Thymus (tissue), 14 donors: ENCODE results near the gene CTLA4. TPM values are rescaled to one million over a fixed set of nuclear protein-coding genes. Genes with fewer than 3 reads are reported as not detected.

Experiments
- DNase-seq, 9 donors: peaks; one replicate each; pipeline ENCODE4 v3.0.0-alpha.2; 2013; ENCODE audit warnings: low spot score in 9 of 9, low read depth in 6 of 9, missing footprints in 1 of 9
- H3K27ac ChIP-seq, 2 donors: one replicate each; pipeline ENCODE4 v1.5.1; 2013; ENCODE audit warnings: control low read depth in 1 of 2, low read depth in 1 of 2, low read length in 1 of 2, mild to moderate bottlenecking in 1 of 2, moderate library complexity in 1 of 2
- H3K27me3 ChIP-seq, 2 donors: one replicate each; pipeline ENCODE4 v1.5.1; 2013; ENCODE audit warnings: low read length in 1 of 2; ENCODE audit not compliant: control insufficient read depth in 2 of 2, insufficient read depth in 1 of 2
- H3K36me3 ChIP-seq, 2 donors: one replicate each; pipeline ENCODE4 v1.5.1; 2013; ENCODE audit warnings: low read length in 1 of 2, mild to moderate bottlenecking in 1 of 2, moderate library complexity in 1 of 2; ENCODE audit not compliant: control insufficient read depth in 2 of 2, insufficient read depth in 2 of 2
- H3K4me1 ChIP-seq, 2 donors: one replicate each; pipeline ENCODE4 v1.5.1; 2013; ENCODE audit warnings: low read length in 2 of 2; ENCODE audit not compliant: control insufficient read depth in 2 of 2, insufficient read depth in 2 of 2
- H3K4me3 ChIP-seq, 2 donors: one replicate each; pipeline ENCODE4 v1.5.1; 2013; ENCODE audit warnings: low read length in 2 of 2, control low read depth in 1 of 2, mild to moderate bottlenecking in 1 of 2
- H3K9me3 ChIP-seq, 2 donors: one replicate each; pipeline ENCODE4 v1.5.1; 2013; ENCODE audit warnings: low read length in 1 of 2, mild to moderate bottlenecking in 1 of 2; ENCODE audit not compliant: control insufficient read depth in 2 of 2, insufficient read depth in 1 of 2
- WGBS: extraction: QIAGEN DNeasy Blood & Tissue Kit; methylation state at CpG from one replicate; pipeline ENCODE4 v1.1.7; 2013; 5-methylcytosine and 5-hydroxymethylcytosine counted together
- long read RNA-seq, 10 donors: transcript quantifications; one replicate each; lab custom pipeline, GENCODE V29; 2026
- polyA plus RNA-seq: library from polyadenylated mRNA; stranded (reverse); fragments of 200-250 nt; gene quantifications from one replicate; pipeline ENCODE4 v1.2.3, GENCODE V29; 2013
- total RNA-seq: library from RNA; stranded (reverse); fragments of 120-200 nt; gene quantifications from one replicate; pipeline ENCODE4 v1.2.4, GENCODE V29; 2013
- donor health status: healthy.

Gene CTLA4
- total RNA-seq (10.6 TPM), polyA plus RNA-seq (12.3 TPM)
- long read RNA-seq, donor 1, partial matches to known transcripts = 0 of 1 reads
- long read RNA-seq, donor 1, other reads (novel, unspliced or antisense) = 0 of 1 reads
- long read RNA-seq, donor 2, partial matches to known transcripts = 0 of 3 reads
- long read RNA-seq, donor 2, other reads (novel, unspliced or antisense) = 0 of 3 reads
- long read RNA-seq, donor 3 = 0 reads
- long read RNA-seq, donor 4, partial matches to known transcripts = 0 of 3 reads
- long read RNA-seq, donor 4, other reads (novel, unspliced or antisense) = 0 of 3 reads
- long read RNA-seq, donor 5, transcript CTLA4-206 (4 exons, 1,992 nt) = major isoform, 8 of 8 reads
- long read RNA-seq, donor 5, partial matches to known transcripts = 0 of 8 reads
- long read RNA-seq, donor 5, other reads (novel, unspliced or antisense) = 0 of 8 reads
- long read RNA-seq, donor 6, partial matches to known transcripts = 0 of 1 reads
- long read RNA-seq, donor 6, other reads (novel, unspliced or antisense) = 0 of 1 reads
- long read RNA-seq, donor 7, partial matches to known transcripts = 0 of 1 reads
- long read RNA-seq, donor 7, other reads (novel, unspliced or antisense) = 0 of 1 reads
- long read RNA-seq, donor 8, partial matches to known transcripts = 0 of 1 reads
- long read RNA-seq, donor 8, other reads (novel, unspliced or antisense) = 0 of 1 reads
- long read RNA-seq, donor 9 = 0 reads
- long read RNA-seq, donor 10, partial matches to known transcripts = 0 of 1 reads
- long read RNA-seq, donor 10, other reads (novel, unspliced or antisense) = 0 of 1 reads

GRCh38 chr2:203867561-203868200 lies at the start of gene CTLA4:
TSS of gene CTLA4 (plus strand) at chr2:203867771. CDS start at chr2:203867943, 172 bp downstream.
- Histone ChIP-seq H3K27me3 (no peaks in the 10 kb centered on the region), H3K27ac (peak within 1 kb of the TSS; percentile 14 to 74), H3K9me3 (no peaks in the 10 kb centered on the region), H3K4me3 (peak within 1 kb of the TSS in 1 of 2 donors; percentile 27), H3K4me1 (peaks cover 5 to 21% of the 10 kb centered on the region in 2 donors), H3K36me3 (no peaks in the 10 kb centered on the region)
- 32% methylated on average over 6 of the region's 6 CpGs for WGBS
- peak in 7 of 9 donors; percentile 17 to 76 (median 36) for DNase-seq

GRCh38 chr2:203818656-203819055 lies 48.9 kb upstream of the CTLA4 start:
- Histone ChIP-seq H3K9me3 (peaks cover 0 to 3% of the 10 kb centered on the region in 2 donors), H3K27ac (no peak overlapping the region), H3K4me1 (peaks cover 18 to 22% of the 10 kb centered on the region in 2 donors), H3K4me3 (no peak overlapping the region), H3K36me3 (no peaks in the 10 kb centered on the region), H3K27me3 (no peaks in the 10 kb centered on the region)
- WGBS = over 99% methylated on average over 2 of the region's 2 CpGs
- DNase-seq = no peak

- no peak for DNase-seq
- Histone ChIP-seq H3K27me3 (no peaks in the 10 kb centered on the region), H3K36me3 (no peaks in the 10 kb centered on the region), H3K9me3 (peaks cover 0 to 3% of the 10 kb centered on the region in 2 donors), H3K4me1 (peaks cover 9 to 13% of the 10 kb centered on the region in 2 donors), H3K4me3 (no peak overlapping the region), H3K27ac (no peak overlapping the region)
- WGBS = 95% methylated on average over 14 of the region's 14 CpGs
Observed at GRCh38 chr2:203819434-203820133, 48.0 kb upstream of the CTLA4 start.

GRCh38 chr2:203820969-203821368 lies 46.6 kb upstream of the CTLA4 start:
- H3K4me3 ChIP-seq = no peak overlapping the region
- H3K27ac ChIP-seq = no peak overlapping the region
- peaks cover 0 to 1% of the 10 kb centered on the region in 2 donors for H3K4me1 ChIP-seq
- H3K36me3 ChIP-seq = no peaks in the 10 kb centered on the region
- no peak for DNase-seq
- H3K27me3 ChIP-seq = no peaks in the 10 kb centered on the region
- peaks cover 0 to 3% of the 10 kb centered on the region in 2 donors for H3K9me3 ChIP-seq
- WGBS = 98% methylated on average over 2 of the region's 2 CpGs

- no peak for DNase-seq
- no peak overlapping the region for H3K4me3 ChIP-seq
- H3K27me3 ChIP-seq = no peaks in the 10 kb centered on the region
- H3K4me1 ChIP-seq = no peaks in the 10 kb centered on the region
- WGBS = 95% methylated on average over 6 of the region's 6 CpGs
- H3K9me3 ChIP-seq = peaks cover 0 to 3% of the 10 kb centered on the region in 2 donors
- no peak overlapping the region for H3K27ac ChIP-seq
- no peaks in the 10 kb centered on the region for H3K36me3 ChIP-seq
Observed at GRCh38 chr2:203822240-203822639, 45.3 kb upstream of the CTLA4 start.

- Histone ChIP-seq H3K4me1 (no peaks in the 10 kb centered on the region), H3K9me3 (peaks cover 0 to 3% of the 10 kb centered on the region in 2 donors), H3K4me3 (no peak overlapping the region), H3K36me3 (no peaks in the 10 kb centered on the region), H3K27me3 (no peaks in the 10 kb centered on the region), H3K27ac (no peak overlapping the region)
- DNase-seq = no peak
- 98% methylated on average over 3 of the region's 3 CpGs for WGBS
Observed at GRCh38 chr2:203823173-203823572, 44.4 kb upstream of the CTLA4 start.

GRCh38 chr2:203824057-203824456 lies 43.5 kb upstream of the CTLA4 start:
- Histone ChIP-seq H3K36me3 (no peaks in the 10 kb centered on the region), H3K9me3 (peaks cover 0 to 3% of the 10 kb centered on the region in 2 donors), H3K27me3 (no peaks in the 10 kb centered on the region), H3K4me1 (no peaks in the 10 kb centered on the region), H3K4me3 (no peak overlapping the region), H3K27ac (no peak overlapping the region)
- WGBS = 94% methylated on average over 4 of the region's 4 CpGs
- no peak for DNase-seq

- no peak for DNase-seq
- no peak overlapping the region for H3K27ac ChIP-seq
- no peaks in the 10 kb centered on the region for H3K27me3 ChIP-seq
- no peak overlapping the region for H3K4me3 ChIP-seq
- H3K9me3 ChIP-seq = peaks cover 0 to 3% of the 10 kb centered on the region in 2 donors
- no peaks in the 10 kb centered on the region for H3K4me1 ChIP-seq
- no peaks in the 10 kb centered on the region for H3K36me3 ChIP-seq
- 96% methylated on average over 3 of the region's 3 CpGs for WGBS
Observed at GRCh38 chr2:203824603-203825002, 43.0 kb upstream of the CTLA4 start.
